Activated naive CD8-positive, alpha-beta T cell treated with anti-CD3 and anti-CD28 coated beads, Interleukin-2, amount 50 U/mL, for 16 hours (primary cell): Measurements from ENCODE around the gene PFKFB3.
"Not testable (repeated sequence)": the region's sequence is repeated elsewhere in the genome, so short reads cannot be mapped to it uniquely, and the experiment has no call there.

Source experiments
- DNase-seq: peaks from one replicate; pipeline ENCODE4 v3.0.0-alpha.2; 2020; ENCODE audit warnings: low read depth, low spot score

Gene PFKFB3

GRCh38 chr10:6236349-6237198 is 33.8 kb downstream of the PFKFB3 start:
- DNase-seq = no peak

DNA sequence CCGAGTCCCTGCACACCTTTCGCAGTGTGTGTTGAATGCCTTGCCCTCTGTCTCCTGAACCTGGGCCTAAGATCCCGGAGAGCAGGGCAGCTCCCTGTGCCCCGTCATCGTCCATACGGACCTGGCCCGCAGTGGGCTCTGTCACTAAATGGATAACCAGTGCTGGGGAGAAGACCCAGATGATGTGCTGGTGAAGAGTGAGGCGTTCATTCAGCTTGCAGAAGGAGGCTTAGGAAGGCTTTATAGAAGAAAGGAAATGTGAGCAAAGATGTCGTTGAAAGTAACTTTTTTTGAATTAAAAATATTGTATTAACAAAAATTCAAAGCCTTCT is 34.4 kb downstream of the PFKFB3 start:
- no peak for DNase-seq

DNA sequence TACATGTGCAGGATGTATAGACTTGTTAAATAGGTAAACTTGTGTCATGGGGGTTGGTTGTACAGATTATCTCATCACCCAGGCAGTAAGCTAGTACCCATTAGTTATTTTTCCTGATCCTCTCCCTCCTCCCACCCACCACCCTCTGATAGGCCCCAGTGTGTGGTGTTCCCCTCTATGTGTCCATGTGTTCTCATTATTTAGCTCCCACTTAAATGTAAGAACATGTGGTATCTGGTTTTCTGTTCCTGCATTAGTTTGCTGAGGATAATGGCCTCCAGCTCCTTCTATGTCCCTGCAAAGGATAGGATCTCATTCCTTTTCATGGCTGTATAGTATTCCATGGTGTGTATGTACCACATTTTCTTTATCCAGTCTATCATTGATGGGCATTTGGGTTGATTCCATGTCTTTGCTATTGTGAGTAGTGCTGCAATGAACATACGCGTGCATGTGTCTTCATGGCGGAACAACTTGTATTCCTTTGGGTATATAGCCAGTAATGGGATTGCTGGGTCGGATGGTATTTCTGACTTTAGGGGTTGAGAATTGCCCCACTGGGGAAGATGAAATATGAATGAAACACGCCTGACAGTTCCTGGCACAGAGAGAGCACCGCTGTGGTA is 36.0 kb downstream of the PFKFB3 start:
- DNase-seq = not testable (repeated sequence)

- peak; percentile 21 for DNase-seq
Observed at GRCh38 chr10:6239213-6239991, 36.7 kb downstream of the PFKFB3 start.

GRCh38 chr10:6240254-6240653 is 37.5 kb downstream of the PFKFB3 start:
- DNase-seq = no peak

- no peak for DNase-seq
Observed at GRCh38 chr10:6242089-6242488, 39.4 kb downstream of the PFKFB3 start.

DNA sequence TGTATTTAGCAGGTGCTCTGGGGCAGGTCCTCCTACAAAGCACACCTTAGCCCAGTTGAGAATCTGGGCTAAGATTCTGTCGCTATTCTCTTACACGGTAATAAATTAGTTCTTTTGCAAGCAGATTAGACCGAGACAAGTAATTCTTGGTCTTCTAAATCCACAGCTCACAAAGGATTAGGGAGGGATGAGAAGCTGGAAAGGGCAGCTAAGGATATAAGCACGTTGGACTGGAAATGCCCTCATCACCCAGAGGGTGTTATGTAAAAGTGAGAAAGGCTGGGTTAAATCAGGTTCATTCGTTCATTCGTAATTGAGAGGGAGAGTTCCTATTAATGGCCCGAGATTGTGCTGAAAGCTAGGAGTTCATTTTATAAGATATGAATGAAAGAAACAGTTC is 41.8 kb downstream of the PFKFB3 start:
- DNase-seq = no peak

- no peak for DNase-seq
Observed at GRCh38 chr10:6247041-6247712, 44.4 kb downstream of the PFKFB3 start.

- not testable (repeated sequence) for DNase-seq
Observed at GRCh38 chr10:6248908-6249307, 46.2 kb downstream of the PFKFB3 start.

- no peak for DNase-seq
Observed at GRCh38 chr10:6249698-6250097, 47.0 kb downstream of the PFKFB3 start.

DNA sequence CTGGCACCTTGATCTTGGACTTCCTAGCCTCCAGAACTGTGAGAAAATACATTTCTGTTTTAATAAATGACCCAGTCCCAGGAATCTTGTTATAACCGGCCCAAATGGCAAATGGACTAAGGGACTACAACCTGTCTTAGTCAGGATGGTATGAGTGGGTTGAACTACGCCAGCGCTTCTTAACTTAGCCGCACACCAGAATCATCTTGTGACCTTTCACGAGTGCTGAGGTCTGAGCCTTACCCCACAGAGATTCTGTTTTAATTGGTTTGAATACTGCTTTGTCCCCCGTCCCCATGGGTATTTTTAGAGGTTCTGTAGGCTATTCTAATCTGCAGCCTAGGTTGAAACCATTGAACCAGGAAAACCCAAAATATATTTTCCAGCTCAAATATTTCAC is 48.0 kb downstream of the PFKFB3 start:
- DNase-seq = no peak

- DNase-seq = no peak
Observed at GRCh38 chr10:6254201-6254600, 51.5 kb downstream of the PFKFB3 start.

GRCh38 chr10:6255548-6256061 is 52.9 kb downstream of the PFKFB3 start:
- no peak for DNase-seq

GRCh38 chr10:6256439-6256838 is 53.7 kb downstream of the PFKFB3 start:
- no peak for DNase-seq

DNA sequence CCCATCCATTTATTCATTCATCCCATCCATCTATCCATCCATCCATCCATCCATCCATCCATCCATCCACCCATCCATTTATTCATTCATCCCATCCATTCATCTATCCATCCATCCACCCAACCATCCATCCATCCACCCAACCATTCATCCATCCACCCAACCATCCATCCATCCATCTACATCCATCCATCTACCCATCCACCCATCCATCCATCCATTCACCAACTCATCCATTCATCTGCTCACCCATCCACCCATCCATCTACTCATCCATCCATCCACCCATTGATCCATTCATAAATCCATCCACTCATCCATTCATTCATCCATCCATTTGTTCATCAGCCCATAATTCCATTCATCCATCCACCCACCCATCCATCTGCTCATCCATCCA is 56.4 kb downstream of the PFKFB3 start:
- no peak for DNase-seq

- DNase-seq = no peak
Observed at GRCh38 chr10:6260843-6261242, 58.1 kb downstream of the PFKFB3 start.

DNA sequence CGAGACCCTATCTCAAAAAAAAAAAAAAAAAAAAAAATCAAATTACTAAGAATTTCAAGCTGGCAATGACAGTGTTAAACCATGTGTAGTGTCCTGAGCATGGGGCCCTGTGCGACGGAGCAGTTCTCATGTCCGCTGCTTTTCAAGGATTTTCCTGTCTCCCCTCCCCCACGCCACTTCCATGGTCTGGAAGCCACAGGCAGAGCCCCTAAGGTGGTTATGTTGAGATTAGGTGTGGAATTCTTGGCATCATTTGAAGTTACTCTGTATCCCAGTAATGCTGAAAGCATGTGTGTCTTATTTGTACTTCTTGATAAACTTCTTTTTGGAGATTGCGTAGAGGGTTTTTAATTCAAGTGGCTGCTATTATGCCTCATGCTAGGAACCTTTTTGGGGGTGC is 65.2 kb downstream of the PFKFB3 start:
- DNase-seq = no peak

GRCh38 chr10:6269432-6269831 is 66.7 kb downstream of the PFKFB3 start:
- no peak for DNase-seq

GRCh38 chr10:6269953-6270867 is 67.5 kb downstream of the PFKFB3 start:
- DNase-seq = peak; percentile 34

GRCh38 chr10:6270951-6271350 is 68.2 kb downstream of the PFKFB3 start:
- DNase-seq = no peak

GRCh38 chr10:6271663-6272062 is 68.9 kb downstream of the PFKFB3 start:
- no peak for DNase-seq
